ENCODE data around the gene GGA1. TPM values are rescaled to one million over a fixed set of nuclear protein-coding genes. Genes with fewer than 3 reads are reported as not detected.

Gene GGA1, protein sequence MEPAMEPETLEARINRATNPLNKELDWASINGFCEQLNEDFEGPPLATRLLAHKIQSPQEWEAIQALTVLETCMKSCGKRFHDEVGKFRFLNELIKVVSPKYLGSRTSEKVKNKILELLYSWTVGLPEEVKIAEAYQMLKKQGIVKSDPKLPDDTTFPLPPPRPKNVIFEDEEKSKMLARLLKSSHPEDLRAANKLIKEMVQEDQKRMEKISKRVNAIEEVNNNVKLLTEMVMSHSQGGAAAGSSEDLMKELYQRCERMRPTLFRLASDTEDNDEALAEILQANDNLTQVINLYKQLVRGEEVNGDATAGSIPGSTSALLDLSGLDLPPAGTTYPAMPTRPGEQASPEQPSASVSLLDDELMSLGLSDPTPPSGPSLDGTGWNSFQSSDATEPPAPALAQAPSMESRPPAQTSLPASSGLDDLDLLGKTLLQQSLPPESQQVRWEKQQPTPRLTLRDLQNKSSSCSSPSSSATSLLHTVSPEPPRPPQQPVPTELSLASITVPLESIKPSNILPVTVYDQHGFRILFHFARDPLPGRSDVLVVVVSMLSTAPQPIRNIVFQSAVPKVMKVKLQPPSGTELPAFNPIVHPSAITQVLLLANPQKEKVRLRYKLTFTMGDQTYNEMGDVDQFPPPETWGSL
- total RNA-seq (2014; rRNA removed; shearing (Covaris generic)) = 29.7 and 31.3 TPM in 2 replicates

DNA sequence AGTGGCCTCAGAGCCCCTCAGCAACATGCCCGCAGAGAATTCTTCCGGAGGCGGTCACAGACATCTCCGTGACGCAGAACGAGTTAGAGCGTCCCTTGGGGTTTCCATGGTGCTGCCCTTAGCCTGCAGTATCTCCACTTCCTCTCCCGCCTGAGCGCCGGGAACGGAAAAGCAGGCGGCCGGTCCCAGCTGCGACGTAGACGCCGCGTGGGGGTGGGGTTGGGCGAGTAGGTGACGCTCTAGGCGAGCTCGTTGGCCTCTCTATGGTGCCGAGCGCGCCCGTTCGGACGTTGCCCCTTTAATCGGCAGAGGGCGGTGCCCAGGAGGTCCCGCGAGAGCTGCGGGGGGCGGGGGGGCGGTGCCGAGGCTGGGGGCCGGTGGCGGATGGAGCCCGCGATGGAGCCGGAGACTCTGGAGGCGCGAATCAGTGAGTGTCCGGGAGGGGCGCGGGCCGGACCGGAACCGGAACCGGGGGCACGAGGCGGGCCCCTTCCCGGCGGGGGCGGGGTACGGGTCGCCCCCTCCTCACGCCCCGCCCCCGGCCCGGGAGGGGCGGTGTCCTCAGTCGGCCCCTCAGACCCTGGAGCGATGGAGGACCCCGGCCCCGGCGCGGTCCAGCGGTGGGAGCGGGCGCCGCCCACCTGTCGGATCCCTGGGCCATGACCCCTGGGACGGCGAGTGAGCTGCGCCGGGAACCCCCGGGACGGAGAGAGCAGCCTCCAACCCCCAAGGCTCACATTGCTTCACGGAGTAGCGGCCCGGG lies at the start of gene GGA1:
Gene GGA1 (plus strand): TSS at position 358 of the 763 bp plus-strand sequence. CDS start 27 bp downstream, at position 385.
- DNase-seq (ENCODE audit: low read depth) = peak; percentile 95

DNA sequence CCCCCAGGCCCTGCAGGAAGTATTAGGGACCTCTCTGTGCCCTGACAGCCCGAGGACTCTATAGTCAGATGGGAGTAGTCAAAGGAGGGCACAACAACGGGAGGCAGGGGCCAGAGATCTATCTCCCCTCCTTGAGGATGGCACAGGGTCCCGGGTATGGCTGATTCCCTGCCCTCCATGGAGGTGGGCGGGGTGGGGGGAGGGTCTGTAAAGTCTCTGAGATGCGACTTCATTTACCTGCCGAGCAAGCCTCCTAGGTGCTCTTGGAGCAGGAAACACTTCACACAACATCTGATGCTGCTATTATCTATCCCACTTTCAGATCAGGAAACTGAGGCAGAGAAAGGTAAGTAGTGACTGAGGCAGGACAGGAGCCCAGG lies 49.1 kb upstream of the GGA1 start:
- DNase-seq (ENCODE audit: low read depth) = no peak

- peak; percentile 49 for DNase-seq (ENCODE audit: low read depth)
Observed at GRCh38 chr22:37559901-37560607, 48.6 kb upstream of the GGA1 start, which contains the start of gene CDC42EP1. TSS of gene CDC42EP1 (plus strand) at chr22:37560480. CDS start at chr22:37566350, 5,870 bp downstream.

GRCh38 chr22:37560608-37561211 lies 47.9 kb upstream of the GGA1 start:
- peak; percentile 58 for DNase-seq (ENCODE audit: low read depth)

- peak; percentile 77 for DNase-seq (ENCODE audit: low read depth)
Observed at GRCh38 chr22:37561212-37562048, 47.2 kb upstream of the GGA1 start.

DNA sequence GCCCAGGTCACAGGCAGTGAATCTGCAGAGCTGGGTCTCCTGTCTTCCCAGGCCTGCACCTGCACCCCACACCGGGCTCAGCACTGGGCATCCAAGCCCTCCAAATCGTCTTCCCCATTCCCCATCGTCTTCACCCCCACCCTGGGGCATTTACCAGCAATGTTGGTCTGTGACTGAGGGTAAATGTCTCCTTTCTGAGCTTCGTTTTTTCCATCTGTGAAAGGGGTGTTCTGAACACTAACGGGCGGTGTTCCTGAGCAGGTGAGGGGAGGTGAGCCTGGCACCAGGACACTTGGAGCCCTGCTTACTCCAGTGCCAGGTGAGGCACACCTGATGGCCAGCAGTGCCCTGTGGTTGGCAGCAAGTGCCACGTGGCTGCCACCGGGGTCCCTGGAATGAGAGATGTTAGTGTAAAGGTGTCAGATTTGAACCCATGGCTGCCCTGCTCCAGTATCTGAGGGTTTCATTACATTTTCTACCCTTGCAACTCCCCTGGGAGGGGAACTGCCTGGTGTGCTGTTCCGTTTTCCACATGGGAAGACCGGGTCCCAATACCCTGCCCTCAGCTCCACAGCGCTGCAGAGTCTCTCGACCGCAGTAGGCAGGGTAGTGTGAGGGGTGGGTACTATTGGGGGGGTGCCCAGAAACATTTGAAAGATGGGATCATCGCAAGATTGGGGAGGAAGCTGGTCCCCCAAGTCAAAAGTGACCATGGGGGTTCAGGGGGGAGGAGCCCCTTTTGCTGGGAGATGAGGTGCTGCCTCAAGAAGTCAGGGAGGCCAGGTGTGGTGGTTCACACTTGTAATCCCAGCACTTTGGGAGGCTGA lies 46.4 kb upstream of the GGA1 start:
- no peak for DNase-seq (ENCODE audit: low read depth)

- DNase-seq (ENCODE audit: low read depth) = peak; percentile 91
Observed at GRCh38 chr22:37563153-37564081, 45.2 kb upstream of the GGA1 start.

DNA sequence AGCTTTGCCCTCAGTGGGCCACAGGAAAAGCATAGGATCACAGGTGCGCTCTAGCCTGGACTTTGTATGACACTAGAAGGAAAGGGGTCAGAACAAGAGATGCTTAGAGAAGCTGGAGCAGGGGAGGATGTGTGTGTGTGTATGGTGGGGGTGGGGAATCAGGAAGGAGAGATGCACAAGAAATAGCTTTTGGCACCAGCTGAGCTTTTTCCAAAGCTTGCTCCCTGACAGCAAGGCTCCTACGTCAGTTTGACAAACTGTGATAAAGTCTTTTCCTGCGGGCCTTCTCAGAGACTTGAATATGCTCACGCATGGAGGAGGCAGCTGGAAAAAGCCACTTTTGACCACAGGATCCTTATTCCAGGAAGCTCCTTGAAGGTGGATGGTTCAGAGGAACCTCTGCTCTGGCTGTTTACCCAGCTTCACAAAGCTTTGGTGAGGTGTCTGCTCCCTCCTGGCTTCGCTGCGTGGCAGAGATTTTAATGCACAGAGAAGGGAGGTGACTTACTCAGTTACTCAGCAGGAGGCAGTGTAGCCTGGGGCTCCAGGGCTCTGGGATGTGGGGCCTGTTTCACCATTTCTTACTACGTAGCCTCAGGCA lies 44.4 kb upstream of the GGA1 start:
- no peak for DNase-seq (ENCODE audit: low read depth)

DNA sequence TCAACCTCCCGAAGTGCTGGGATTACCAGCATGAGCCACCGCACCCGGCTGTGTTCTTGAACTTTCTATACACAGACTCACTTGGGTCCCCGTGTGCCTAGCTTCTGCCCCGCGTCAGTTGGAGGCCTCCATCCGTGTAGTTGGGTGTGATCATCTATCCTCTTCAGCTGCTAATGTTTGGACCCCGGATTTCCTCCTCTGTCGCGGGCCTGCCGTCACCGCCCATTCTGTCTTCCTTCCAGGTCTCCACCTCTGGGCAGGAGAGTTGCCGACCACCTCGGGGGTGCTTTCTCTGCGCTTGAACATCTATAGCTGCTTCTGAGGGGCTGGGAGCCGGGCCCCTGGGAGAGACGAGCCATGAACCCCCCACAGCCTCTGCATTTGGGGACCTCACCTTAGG lies 42.8 kb upstream of the GGA1 start:
- DNase-seq (ENCODE audit: low read depth) = no peak

DNA sequence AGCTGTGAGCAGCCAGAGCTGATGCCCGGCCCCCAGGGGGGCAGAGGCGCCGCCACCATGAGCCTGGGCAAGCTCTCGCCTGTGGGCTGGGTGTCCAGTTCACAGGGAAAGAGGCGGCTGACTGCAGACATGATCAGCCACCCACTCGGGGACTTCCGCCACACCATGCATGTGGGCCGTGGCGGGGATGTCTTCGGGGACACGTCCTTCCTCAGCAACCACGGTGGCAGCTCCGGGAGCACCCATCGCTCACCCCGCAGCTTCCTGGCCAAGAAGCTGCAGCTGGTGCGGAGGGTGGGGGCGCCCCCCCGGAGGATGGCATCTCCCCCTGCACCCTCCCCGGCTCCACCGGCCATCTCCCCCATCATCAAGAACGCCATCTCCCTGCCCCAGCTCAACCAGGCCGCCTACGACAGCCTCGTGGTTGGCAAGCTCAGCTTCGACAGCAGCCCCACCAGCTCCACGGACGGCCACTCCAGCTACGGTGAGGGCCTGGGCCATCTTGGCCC lies 42.3 kb upstream of the GGA1 start:
- DNase-seq (ENCODE audit: low read depth) = no peak

DNA sequence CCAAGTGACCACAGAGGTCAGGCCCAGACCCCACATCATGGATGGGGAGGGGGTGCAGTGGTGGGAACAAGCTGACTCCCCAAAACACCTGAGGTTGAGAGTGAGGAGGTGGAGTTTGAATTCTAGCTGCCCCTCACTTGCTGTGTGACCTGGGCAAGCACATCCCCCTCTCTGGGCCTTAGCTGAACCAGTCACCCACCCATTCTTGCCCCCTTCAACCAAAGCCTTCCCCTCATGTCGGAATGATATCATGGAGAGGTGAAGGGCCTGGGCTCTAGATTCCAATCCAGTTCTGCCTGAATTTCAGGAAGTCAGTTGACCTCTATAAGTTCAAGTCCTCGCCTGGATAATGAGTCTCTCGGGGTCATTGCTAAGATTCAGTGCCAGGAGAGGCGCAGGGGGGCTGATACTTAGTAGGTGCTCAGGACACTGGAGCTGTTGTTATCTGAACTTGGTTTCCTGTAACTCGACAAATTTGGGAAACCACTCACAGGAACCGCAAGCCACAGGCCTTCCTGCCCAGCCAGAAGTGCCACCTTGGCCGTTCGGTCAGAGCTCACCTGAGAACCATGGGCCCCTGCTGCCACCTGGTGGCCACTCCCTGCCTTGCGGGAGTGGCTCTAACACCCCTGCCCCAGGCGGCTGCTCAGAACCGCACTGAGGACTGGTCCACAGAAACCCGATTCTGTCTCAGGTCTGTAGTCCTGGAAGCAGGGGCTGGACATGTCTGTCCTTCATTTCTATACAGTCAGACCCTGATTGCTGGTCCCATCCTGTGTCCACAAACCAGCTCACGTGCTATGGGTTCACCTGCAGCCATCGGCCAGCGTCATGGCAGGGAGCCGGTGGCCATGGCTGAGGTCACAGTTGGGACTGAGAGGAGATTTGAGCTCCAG lies 41.5 kb upstream of the GGA1 start:
- DNase-seq (ENCODE audit: low read depth) = peak; percentile 63

DNA sequence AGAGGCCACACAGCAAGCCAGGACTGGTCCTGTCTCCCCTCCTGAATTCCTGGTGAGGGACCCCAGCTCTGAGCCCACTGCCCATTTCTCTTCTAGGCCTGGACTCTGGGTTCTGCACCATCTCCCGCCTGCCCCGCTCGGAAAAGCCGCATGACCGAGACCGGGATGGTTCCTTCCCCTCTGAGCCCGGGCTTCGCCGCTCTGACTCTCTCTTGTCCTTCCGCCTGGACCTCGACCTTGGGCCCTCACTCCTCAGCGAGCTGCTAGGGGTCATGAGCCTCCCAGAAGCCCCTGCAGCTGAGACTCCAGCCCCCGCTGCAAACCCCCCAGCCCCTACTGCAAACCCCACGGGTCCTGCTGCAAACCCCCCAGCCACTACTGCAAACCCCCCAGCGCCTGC lies 40.6 kb upstream of the GGA1 start:
- DNase-seq (ENCODE audit: low read depth) = no peak

DNA sequence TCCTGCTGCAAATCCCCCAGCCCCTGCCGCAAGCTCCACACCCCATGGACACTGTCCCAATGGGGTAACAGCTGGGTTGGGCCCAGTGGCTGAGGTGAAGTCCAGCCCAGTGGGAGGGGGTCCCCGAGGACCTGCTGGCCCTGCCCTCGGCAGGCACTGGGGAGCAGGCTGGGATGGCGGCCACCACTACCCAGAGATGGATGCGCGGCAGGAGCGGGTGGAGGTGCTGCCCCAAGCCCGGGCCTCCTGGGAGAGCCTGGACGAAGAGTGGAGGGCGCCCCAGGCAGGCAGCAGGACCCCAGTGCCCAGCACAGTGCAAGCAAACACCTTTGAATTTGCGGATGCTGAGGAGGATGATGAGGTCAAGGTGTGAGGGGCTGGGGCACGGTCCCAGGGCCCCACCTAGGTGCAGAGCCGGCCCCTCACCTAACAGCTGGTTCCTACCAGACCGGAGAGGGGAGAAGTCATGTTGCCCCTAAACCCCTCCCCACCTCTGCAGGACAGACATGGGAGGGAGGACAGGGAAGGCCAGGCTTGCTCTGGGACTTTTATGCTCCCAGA lies 40.1 kb upstream of the GGA1 start:
- DNase-seq (ENCODE audit: low read depth) = no peak

- DNase-seq (ENCODE audit: low read depth) = no peak
Observed at GRCh38 chr22:37569009-37569920, 39.4 kb upstream of the GGA1 start.
